ENCODE results near the gene ZNF354C.
"Not testable (repeated sequence)": the region's sequence is repeated elsewhere in the genome, so short reads cannot be mapped to it uniquely, and the experiment has no call there.

The ZNF354C gene

GRCh38 chr5:179060116-179061008, at the start of gene ZNF354C:
Gene ZNF354C (plus strand): TSS chr5:179060373. CDS start chr5:179062069, 1,696 bp downstream.
- peak; percentile 66 for DNase-seq

DNA sequence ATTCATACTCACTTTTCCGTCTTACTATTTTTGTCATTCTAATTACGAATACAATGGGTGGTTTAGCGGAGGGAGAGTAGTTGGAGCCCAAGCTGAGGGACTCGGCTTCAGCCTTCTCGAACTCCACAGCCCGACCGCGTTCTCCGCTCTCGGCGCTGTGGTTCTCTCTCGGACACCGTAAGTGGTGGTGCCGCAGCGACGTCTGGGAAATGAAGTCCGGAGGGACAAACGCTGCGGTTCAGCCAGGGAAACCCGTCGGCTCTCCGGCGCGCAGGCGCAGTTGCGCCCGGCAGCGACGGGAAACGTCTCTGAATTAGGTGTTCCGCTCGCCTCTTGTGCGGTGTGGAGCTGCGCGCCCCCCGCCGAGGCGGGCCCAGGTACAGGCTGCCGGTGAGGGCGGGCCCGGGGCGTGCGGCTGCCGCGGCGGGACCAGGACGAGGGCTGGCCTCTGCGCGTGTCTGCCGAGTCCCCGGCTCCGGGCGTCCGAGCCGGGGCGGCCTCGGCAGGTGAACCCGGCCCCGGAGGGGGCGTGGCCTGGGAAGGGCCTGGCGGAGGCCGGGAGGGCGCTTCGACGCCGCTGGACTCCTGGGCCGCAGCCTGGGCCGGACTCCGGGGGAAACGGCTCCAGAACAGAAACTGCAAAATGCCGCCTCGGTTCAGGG, 36.5 kb upstream of the ZNF354C start, which contains the start of gene ZNF879:
ZNF879 (plus strand) TSS at position 277 of the 662 bp plus-strand sequence. CDS start 1,201 bp downstream, outside the sequence.
- DNase-seq: no peak

DNA sequence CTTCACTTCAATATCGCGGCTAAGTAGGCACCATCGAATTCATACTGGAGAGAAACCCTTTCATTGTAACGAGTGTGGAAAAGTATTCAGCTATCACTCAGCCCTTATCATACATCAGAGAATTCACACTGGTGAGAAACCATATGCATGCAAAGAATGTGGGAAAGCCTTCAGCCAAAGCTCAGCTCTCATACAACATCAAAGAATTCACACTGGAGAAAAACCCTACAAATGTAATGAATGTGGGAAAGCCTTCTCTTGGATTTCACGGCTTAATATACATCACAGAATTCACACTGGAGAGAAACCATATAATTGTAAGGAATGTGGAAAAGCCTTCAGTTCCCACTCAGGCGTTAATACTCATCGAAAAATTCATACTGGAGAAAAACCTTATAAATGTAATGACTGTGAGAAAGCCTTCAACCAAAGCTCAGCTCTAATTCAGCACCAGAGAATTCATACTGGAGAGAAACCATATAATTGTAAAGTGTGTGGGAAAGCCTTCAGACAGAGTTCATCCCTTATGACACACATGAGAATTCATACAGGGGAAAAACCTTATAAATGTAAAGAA, 27.1 kb upstream of the ZNF354C start:
- no peak for DNase-seq

DNA sequence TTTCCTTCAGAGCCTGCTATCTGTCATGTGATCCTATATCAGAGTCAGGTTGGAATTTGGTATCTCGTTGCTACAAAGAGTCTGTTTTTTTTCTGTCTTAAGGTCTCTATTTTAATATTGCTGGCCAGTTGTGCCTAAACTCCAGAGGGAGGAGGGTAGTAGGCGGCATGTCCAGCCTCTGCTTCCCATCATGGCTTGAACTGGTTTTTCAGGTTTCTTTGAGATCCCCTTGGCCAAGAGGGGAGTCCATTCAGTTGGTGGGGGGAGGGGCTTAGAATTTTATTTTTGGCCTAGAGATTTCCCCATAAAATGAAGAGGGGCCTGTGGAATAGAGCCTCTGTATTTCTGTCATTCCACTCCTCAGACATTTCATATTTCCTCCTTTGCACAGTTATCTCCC, 15.4 kb upstream of the ZNF354C start:
- no peak for DNase-seq

GRCh38 chr5:179051784-179052183, 8.4 kb upstream of the ZNF354C start:
- DNase-seq: no peak

GRCh38 chr5:179054036-179054785, 6.0 kb upstream of the ZNF354C start:
- DNase-seq: no peak

- DNase-seq: no peak
Observed at GRCh38 chr5:179054876-179055275, 5.3 kb upstream of the ZNF354C start.

DNA sequence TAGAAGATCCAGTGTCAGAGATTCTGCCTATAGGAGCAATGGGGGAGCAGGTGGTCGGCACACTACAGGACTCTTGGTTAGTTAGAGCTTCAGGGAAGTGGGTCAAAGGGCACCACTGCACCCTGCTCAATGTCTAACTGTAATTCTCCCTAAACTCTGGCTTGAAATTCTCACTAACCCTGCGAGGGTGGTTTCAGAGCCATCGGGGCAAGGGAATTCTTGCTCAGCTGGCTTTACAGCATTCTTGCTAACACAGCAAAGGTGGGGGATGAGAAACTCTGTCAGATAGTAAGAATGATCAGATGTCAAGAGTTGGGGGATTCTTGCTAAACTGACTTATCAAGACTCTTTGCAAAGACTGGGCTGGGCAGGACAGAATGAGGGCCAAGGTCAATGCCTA, 4.7 kb upstream of the ZNF354C start:
- no peak for DNase-seq

GRCh38 chr5:179055841-179056240, 4.3 kb upstream of the ZNF354C start:
- no peak for DNase-seq

- DNase-seq: no peak
Observed at GRCh38 chr5:179061025-179061424, 852 bp downstream of the ZNF354C start.

GRCh38 chr5:179065703-179066102, 5.5 kb downstream of the ZNF354C start:
- no peak for DNase-seq

DNA sequence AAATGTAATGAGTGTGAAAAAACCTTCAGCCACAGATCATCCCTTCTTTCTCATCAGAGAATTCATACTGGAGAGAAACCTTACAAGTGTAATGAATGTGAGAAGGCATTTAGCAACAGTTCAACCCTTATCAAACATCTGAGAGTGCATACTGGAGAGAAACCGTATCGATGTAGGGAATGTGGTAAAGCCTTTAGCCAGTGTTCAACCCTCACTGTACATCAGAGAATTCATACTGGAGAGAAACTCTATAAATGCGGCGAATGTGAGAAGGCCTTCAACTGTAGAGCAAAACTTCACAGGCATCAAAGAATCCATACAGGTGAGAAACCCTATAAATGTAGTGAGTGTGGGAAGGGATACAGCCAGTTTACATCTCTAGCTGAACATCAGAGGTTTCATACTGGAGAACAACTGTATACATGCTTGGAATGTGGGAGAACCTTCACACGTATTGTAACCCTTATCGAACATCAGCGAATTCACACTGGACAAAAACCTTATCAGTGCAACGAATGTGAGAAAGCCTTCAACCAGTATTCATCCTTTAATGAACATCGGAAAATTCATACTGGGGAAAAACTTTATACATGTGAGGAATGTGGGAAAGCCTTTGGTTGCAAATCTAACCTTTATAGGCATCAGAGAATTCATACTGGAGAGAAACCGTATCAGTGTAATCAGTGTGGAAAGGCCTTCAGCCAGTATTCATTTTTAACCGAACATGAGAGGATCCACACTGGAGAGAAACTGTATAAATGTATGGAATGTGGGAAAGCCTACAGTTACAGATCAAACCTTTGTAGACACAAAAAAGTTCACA, 19.2 kb downstream of the ZNF354C start:
- no peak for DNase-seq

- no peak for DNase-seq
Observed at GRCh38 chr5:179080724-179081123, 20.6 kb downstream of the ZNF354C start.

DNA sequence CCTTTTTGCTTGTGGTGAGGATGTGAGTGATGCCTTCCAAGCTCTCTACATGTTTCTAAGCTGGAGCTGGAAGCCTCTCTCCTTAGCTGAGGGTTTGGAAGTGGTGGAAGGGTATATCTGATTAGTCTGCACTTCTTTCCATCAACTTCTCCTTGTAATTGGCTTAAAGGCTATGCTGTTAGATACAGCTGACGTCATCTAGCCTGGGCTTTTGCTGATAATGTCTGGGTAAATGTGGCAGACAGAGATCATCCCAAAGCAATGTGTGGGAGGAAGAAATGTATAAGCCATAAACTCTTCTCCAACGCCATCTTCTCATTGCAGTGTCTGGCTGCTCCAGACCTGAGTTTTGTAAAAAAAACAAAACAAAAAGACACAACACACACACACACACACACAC, 29.3 kb downstream of the ZNF354C start:
- DNase-seq: no peak

DNA sequence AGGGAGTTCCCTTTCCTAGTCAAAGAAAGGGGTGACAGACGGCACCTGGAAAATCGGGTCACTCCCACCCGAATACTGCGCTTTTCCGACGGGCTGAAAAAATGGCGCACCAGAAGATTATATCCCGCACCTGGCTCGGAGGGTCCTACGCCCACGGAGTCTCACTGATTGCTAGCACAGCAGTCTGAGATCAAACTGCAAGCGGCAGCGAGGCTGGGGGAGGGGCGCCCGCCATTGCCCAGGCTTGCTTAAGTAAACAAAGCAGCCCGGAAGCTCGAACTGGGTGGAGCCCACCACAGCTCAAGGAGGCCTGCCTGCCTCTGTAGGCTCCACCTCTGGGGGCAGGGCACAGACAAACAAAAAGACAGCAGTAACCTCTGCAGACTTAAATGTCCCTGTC, 41.1 kb downstream of the ZNF354C start:
- DNase-seq: not testable (repeated sequence)

- no peak for DNase-seq
Observed at GRCh38 chr5:179110528-179110927, 50.4 kb downstream of the ZNF354C start.

- no peak for DNase-seq
Observed at GRCh38 chr5:179111267-179112207, 51.4 kb downstream of the ZNF354C start.

GRCh38 chr5:179112469-179113142, 52.4 kb downstream of the ZNF354C start:
- DNase-seq: no peak

GRCh38 chr5:179113143-179113530, 53.0 kb downstream of the ZNF354C start:
- DNase-seq: no peak

DNA sequence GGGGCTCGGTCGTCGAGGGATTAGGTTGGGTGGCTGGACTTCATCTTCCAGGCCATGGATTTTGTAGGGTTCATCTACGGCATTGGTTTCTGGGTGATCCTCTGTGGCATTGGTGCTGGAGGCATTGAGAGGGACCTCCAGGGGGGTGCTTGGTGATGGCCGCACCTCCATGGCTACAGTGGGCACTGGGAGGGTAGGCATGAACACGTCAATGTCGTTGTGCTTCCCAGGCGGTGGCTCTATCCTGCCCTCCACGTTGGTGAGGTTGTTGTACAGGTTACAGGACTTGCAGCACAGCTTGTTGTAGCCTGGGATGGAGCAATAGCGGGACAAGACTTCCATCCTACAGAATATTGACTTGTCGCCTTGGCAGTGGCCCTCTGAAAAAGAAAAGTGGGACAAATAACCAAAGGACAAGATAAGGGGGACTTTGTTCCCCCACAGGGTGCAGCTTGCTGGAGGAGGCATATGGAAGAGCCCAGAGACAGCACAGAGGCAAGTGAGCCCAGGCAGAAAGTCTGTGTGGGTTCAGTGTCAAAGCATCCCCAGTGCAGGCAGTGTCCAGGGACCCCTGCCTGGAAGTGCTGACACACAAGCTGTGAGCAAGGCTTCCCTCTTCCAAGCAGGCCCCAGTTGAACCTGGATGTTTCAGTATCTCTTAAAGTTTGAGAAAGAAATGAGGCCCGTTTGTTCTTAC, 53.9 kb downstream of the ZNF354C start:
- DNase-seq: no peak

Measured in NCI-H226 (cell line).